ENCODE data around the gene CCL11. TPM values are rescaled to one million over a fixed set of nuclear protein-coding genes. Genes with fewer than 3 reads are reported as not detected.

CCL11 gene
- total RNA-seq, result not detected

GRCh38 chr17:34285286-34285792, at the start of gene CCL11:
TSS of gene CCL11 (plus strand) at chr17:34285742. CDS start at chr17:34285809, 67 bp downstream.
- H3K9me3 ChIP-seq (ENCODE audit: low read depth, low read length), result no peaks in the 10 kb centered on the region
- no peaks in the 10 kb centered on the region for H3K4me1 ChIP-seq (ENCODE audit: insufficient read depth, low read length)
- peaks cover 2% of the 10 kb centered on the region for H3K27me3 ChIP-seq (ENCODE audit: insufficient read depth, low read length)
- no peak within 1 kb of the TSS for H3K4me3 ChIP-seq (ENCODE audit: low read length)

- Histone ChIP-seq H3K27me3 (ENCODE audit: insufficient read depth, low read length) (no peaks in the 10 kb centered on the region), H3K9me3 (ENCODE audit: low read depth, low read length) (no peaks in the 10 kb centered on the region), H3K4me1 (ENCODE audit: insufficient read depth, low read length) (peaks cover 75% of the 10 kb centered on the region), H3K4me3 (ENCODE audit: low read length) (no peak overlapping the region)
Observed at GRCh38 chr17:34236281-34236892, 49.2 kb upstream of the CCL11 start.

- Histone ChIP-seq H3K4me1 (ENCODE audit: insufficient read depth, low read length) (peaks cover 86% of the 10 kb centered on the region), H3K27me3 (ENCODE audit: insufficient read depth, low read length) (no peaks in the 10 kb centered on the region), H3K9me3 (ENCODE audit: low read depth, low read length) (no peaks in the 10 kb centered on the region), H3K4me3 (ENCODE audit: low read length) (no peak overlapping the region)
Observed at GRCh38 chr17:34237458-34237857, 48.1 kb upstream of the CCL11 start.

- Histone ChIP-seq H3K4me1 (ENCODE audit: insufficient read depth, low read length) (peaks cover 91% of the 10 kb centered on the region), H3K9me3 (ENCODE audit: low read depth, low read length) (no peaks in the 10 kb centered on the region), H3K4me3 (ENCODE audit: low read length) (no peak overlapping the region), H3K27me3 (ENCODE audit: insufficient read depth, low read length) (no peaks in the 10 kb centered on the region)
Observed at GRCh38 chr17:34241062-34241461, 44.5 kb upstream of the CCL11 start.

- H3K4me1 ChIP-seq (ENCODE audit: insufficient read depth, low read length), result peaks cover 93% of the 10 kb centered on the region
- no peak overlapping the region for H3K4me3 ChIP-seq (ENCODE audit: low read length)
- no peaks in the 10 kb centered on the region for H3K9me3 ChIP-seq (ENCODE audit: low read depth, low read length)
- H3K27me3 ChIP-seq (ENCODE audit: insufficient read depth, low read length), result no peaks in the 10 kb centered on the region
Observed at GRCh38 chr17:34242587-34243363, 42.8 kb upstream of the CCL11 start.

GRCh38 chr17:34243364-34244320, 41.9 kb upstream of the CCL11 start:
- Histone ChIP-seq H3K4me3 (ENCODE audit: low read length) (no peak overlapping the region), H3K4me1 (ENCODE audit: insufficient read depth, low read length) (peaks cover 93% of the 10 kb centered on the region)

GRCh38 chr17:34245351-34245905, 40.1 kb upstream of the CCL11 start:
- H3K9me3 ChIP-seq (ENCODE audit: low read depth, low read length), result no peaks in the 10 kb centered on the region
- no peaks in the 10 kb centered on the region for H3K27me3 ChIP-seq (ENCODE audit: insufficient read depth, low read length)
- no peak overlapping the region for H3K4me3 ChIP-seq (ENCODE audit: low read length)
- peaks cover 100% of the 10 kb centered on the region for H3K4me1 ChIP-seq (ENCODE audit: insufficient read depth, low read length)

More at GRCh38 chr17:34243364-34244320, 41.9 kb upstream of the CCL11 start:
- H3K9me3 ChIP-seq (ENCODE audit: low read depth, low read length), result no peaks in the 10 kb centered on the region
- H3K27me3 ChIP-seq (ENCODE audit: insufficient read depth, low read length), result no peaks in the 10 kb centered on the region

GRCh38 chr17:34246446-34246845, 39.1 kb upstream of the CCL11 start:
- Histone ChIP-seq H3K9me3 (ENCODE audit: low read depth, low read length) (no peaks in the 10 kb centered on the region), H3K4me1 (ENCODE audit: insufficient read depth, low read length) (peaks cover 91% of the 10 kb centered on the region), H3K27me3 (ENCODE audit: insufficient read depth, low read length) (no peaks in the 10 kb centered on the region), H3K4me3 (ENCODE audit: low read length) (no peak overlapping the region)

GRCh38 chr17:34246881-34247280, 38.7 kb upstream of the CCL11 start:
- H3K4me3 ChIP-seq (ENCODE audit: low read length), result no peak overlapping the region
- H3K9me3 ChIP-seq (ENCODE audit: low read depth, low read length), result no peaks in the 10 kb centered on the region
- H3K4me1 ChIP-seq (ENCODE audit: insufficient read depth, low read length), result peaks cover 91% of the 10 kb centered on the region
- H3K27me3 ChIP-seq (ENCODE audit: insufficient read depth, low read length), result no peaks in the 10 kb centered on the region

- H3K27me3 ChIP-seq (ENCODE audit: insufficient read depth, low read length), result peaks cover 3% of the 10 kb centered on the region
- H3K4me1 ChIP-seq (ENCODE audit: insufficient read depth, low read length), result peaks cover 85% of the 10 kb centered on the region
- H3K4me3 ChIP-seq (ENCODE audit: low read length), result no peak overlapping the region
- H3K9me3 ChIP-seq (ENCODE audit: low read depth, low read length), result no peaks in the 10 kb centered on the region
Observed at GRCh38 chr17:34248511-34249024, 37.0 kb upstream of the CCL11 start.

GRCh38 chr17:34249061-34249460, 36.5 kb upstream of the CCL11 start:
- peaks cover 3% of the 10 kb centered on the region for H3K27me3 ChIP-seq (ENCODE audit: insufficient read depth, low read length)
- H3K4me1 ChIP-seq (ENCODE audit: insufficient read depth, low read length), result peaks cover 80% of the 10 kb centered on the region
- H3K9me3 ChIP-seq (ENCODE audit: low read depth, low read length), result no peaks in the 10 kb centered on the region
- H3K4me3 ChIP-seq (ENCODE audit: low read length), result no peak overlapping the region

GRCh38 chr17:34249478-34249877, 36.1 kb upstream of the CCL11 start:
- Histone ChIP-seq H3K27me3 (ENCODE audit: insufficient read depth, low read length) (peaks cover 3% of the 10 kb centered on the region), H3K4me3 (ENCODE audit: low read length) (no peak overlapping the region), H3K9me3 (ENCODE audit: low read depth, low read length) (no peaks in the 10 kb centered on the region), H3K4me1 (ENCODE audit: insufficient read depth, low read length) (peaks cover 79% of the 10 kb centered on the region)

- Histone ChIP-seq H3K4me3 (ENCODE audit: low read length) (no peak overlapping the region), H3K4me1 (ENCODE audit: insufficient read depth, low read length) (peaks cover 76% of the 10 kb centered on the region), H3K27me3 (ENCODE audit: insufficient read depth, low read length) (peaks cover 3% of the 10 kb centered on the region), H3K9me3 (ENCODE audit: low read depth, low read length) (no peaks in the 10 kb centered on the region)
Observed at GRCh38 chr17:34251186-34251585, 34.4 kb upstream of the CCL11 start.

- Histone ChIP-seq H3K9me3 (ENCODE audit: low read depth, low read length) (no peaks in the 10 kb centered on the region), H3K4me1 (ENCODE audit: insufficient read depth, low read length) (peaks cover 67% of the 10 kb centered on the region), H3K27me3 (ENCODE audit: insufficient read depth, low read length) (peaks cover 3% of the 10 kb centered on the region), H3K4me3 (ENCODE audit: low read length) (no peak overlapping the region)
Observed at GRCh38 chr17:34252095-34252443, 33.5 kb upstream of the CCL11 start.

Data from mononuclear cell (primary cell).